Endothelial cell of umbilical vein (primary cell): ENCODE measurements around the gene ENHO. TPM values are rescaled to one million over a fixed set of nuclear protein-coding genes. Genes with fewer than 3 reads are reported as not detected.

Experiments
- BruUV-seq: library from RNA; stranded (reverse); fragments of 400-500 nt; replicated peaks from 2 replicates; lab custom pipeline; 2021; lab: Mats Ljungman, UMichigan
- CTCF ChIA-PET: fragments of 300-600, 350-600 bp; sonication (Branson Sonifier 250); formaldehyde crosslinking; loops from one replicate; lab custom pipeline; 2021; ENCODE audit warnings: antibody characterized with exemption, inconsistent platforms; lab: Charles Lee
- POLR2A ChIA-PET: fragments of 300-600, 350-600 bp; sonication (Branson Sonifier 250); formaldehyde crosslinking; loops from one replicate; lab custom pipeline; 2021; ENCODE audit warnings: antibody characterized with exemption, inconsistent platforms; lab: Charles Lee
- DNase-seq: peaks from one replicate; pipeline ENCODE4 v3.0.0-alpha.2; 2011; ENCODE audit warnings: low read depth, low spot score
- FAIRE-seq: peaks from 2 replicates; lab custom pipeline; 2011; peaks lifted over from hg19 to GRCh38; lab: Jason Lieb, UNC
- H2AFZ ChIP-seq: 2 replicates; pipeline ENCODE4 v1.6.0; 2012; ENCODE audit warnings: low read depth, low read length, control low read depth, inconsistent platforms
- H3K27ac ChIP-seq: 2 replicates; pipeline ENCODE4 v1.5.1; 2011; ENCODE audit warnings: low read depth, mild to moderate bottlenecking, control low read depth, low read length, moderate library complexity; ENCODE audit not compliant: insufficient read depth
- H3K27me3 ChIP-seq, 2 experiments: 2 replicates each; pipeline versions ENCODE4 v1.6.0 to v1.6.1; 2011; ENCODE audit warnings: low read length in 2 of 2, mixed read lengths in 1 of 2; ENCODE audit not compliant: control insufficient read depth in 2 of 2, insufficient read depth in 2 of 2
- H3K36me3 ChIP-seq, 2 experiments: 2 replicates in 1 of 2; 3 replicates in 1 of 2; pipeline ENCODE4 v1.5.1; 2011; ENCODE audit warnings: low read length in 2 of 2, mild to moderate bottlenecking in 1 of 2, moderate library complexity in 1 of 2; ENCODE audit not compliant: control insufficient read depth in 2 of 2, insufficient read depth in 2 of 2; ENCODE audit errors: extremely low read depth in 1 of 2
- H3K4me1 ChIP-seq: 3 replicates; pipeline ENCODE4 v1.5.1; 2011; ENCODE audit warnings: mild to moderate bottlenecking, low read length; ENCODE audit not compliant: control insufficient read depth, insufficient read depth; ENCODE audit errors: extremely low read depth
- H3K4me2 ChIP-seq: 2 replicates; pipeline ENCODE4 v1.6.1; 2011; ENCODE audit warnings: low read length, control low read depth, mixed read lengths; ENCODE audit not compliant: insufficient read depth
- H3K4me3 ChIP-seq, 3 experiments: fragments of 200-600 bp in 1 of 3; sonication (generic), shearing (Covaris generic) in 1 of 3; replicated peaks in 1 of 3; 2 replicates each; pipeline ENCODE4 v1.5.1; 2011 to 2016; ENCODE audit warnings: control low read depth in 3 of 3, low read length in 3 of 3, mild to moderate bottlenecking in 2 of 3, inconsistent platforms in 1 of 3, low read depth in 1 of 3, moderate library complexity in 1 of 3; ENCODE audit not compliant: insufficient read depth in 1 of 3
- H3K79me2 ChIP-seq: 2 replicates; pipeline ENCODE4 v1.6.0; 2012; ENCODE audit warnings: low read length, inconsistent platforms; ENCODE audit not compliant: control insufficient read depth, insufficient read depth
- H3K9ac ChIP-seq: replicated peaks from 2 replicates; pipeline ENCODE3; 2011; ENCODE audit warnings: low read length, control low read depth; ENCODE audit not compliant: insufficient read depth; ENCODE audit errors: extremely low read depth
- H3K9me1 ChIP-seq: replicated peaks from 3 replicates; pipeline ENCODE4 v1.6.0; 2011; ENCODE audit warnings: mild to moderate bottlenecking, low read length; ENCODE audit not compliant: control insufficient read depth, insufficient read depth; ENCODE audit errors: extremely low read depth
- H3K9me3 ChIP-seq: replicated peaks from 2 replicates; pipeline ENCODE4 v1.5.1; 2012; ENCODE audit warnings: low read length, inconsistent platforms; ENCODE audit not compliant: control insufficient read depth, insufficient read depth
- H4K20me1 ChIP-seq: replicated peaks from 2 replicates; pipeline ENCODE3; 2011; ENCODE audit warnings: mild to moderate bottlenecking, low read length; ENCODE audit not compliant: control insufficient read depth, insufficient read depth; ENCODE audit errors: extremely low read depth
- EZH2 ChIP-seq: IDR thresholded peaks from 2 replicates; pipeline ENCODE4 v1.6.1; 2012; ENCODE audit warnings: borderline replicate concordance, low read depth, mild to moderate bottlenecking, moderate library complexity, low read length, inconsistent platforms; ENCODE audit not compliant: severe bottlenecking
- FOS ChIP-seq: IDR thresholded peaks from 2 replicates; pipeline ENCODE4 v1.6.1; 2011; ENCODE audit warnings: mild to moderate bottlenecking, low read length, moderate library complexity, borderline replicate concordance; ENCODE audit not compliant: insufficient read depth
- GATA2 ChIP-seq: IDR thresholded peaks from 2 replicates; pipeline ENCODE4 v1.7.0; 2011; ENCODE audit warnings: low read depth, mild to moderate bottlenecking, moderate library complexity, mixed read lengths, low read length; ENCODE audit not compliant: insufficient read length, insufficient read depth
- JUN ChIP-seq: IDR thresholded peaks from 2 replicates; pipeline ENCODE4 v1.6.1; 2011; ENCODE audit warnings: borderline replicate concordance, low read depth; ENCODE audit not compliant: insufficient read length, insufficient read depth
- MYC ChIP-seq: IDR thresholded peaks from one replicate; pipeline ENCODE4 v1.6.1; 2011; ENCODE audit warnings: mild to moderate bottlenecking, low read depth, low read length
- POLR2A ChIP-seq: IDR thresholded peaks from 2 replicates; pipeline ENCODE4 v1.6.1; 2012; ENCODE audit warnings: low read depth, mild to moderate bottlenecking, control low read depth, low read length
- POLR2AphosphoS5 ChIP-seq: IDR thresholded peaks from 2 replicates; pipeline ENCODE4 v1.6.1; 2012; ENCODE audit warnings: low read depth, mild to moderate bottlenecking, control low read depth, low read length, moderate library complexity; ENCODE audit not compliant: insufficient read depth
- dilution Hi-C: fragments of 300-500 bp; cut with MboI; formaldehyde crosslinking; loops from one replicate; pipeline ENCODE4 v1.15.0; 2019; ENCODE audit warnings: low sequenced_read_pairs; ENCODE audit not compliant: extremely low pct_ligation_motif_present
- intact Hi-C: fragments of 100-400 bp; cut with micrococcal nuclease; formaldehyde crosslinking; loops from one replicate; pipeline ENCODE4 v1.10.0; 2022
- polyA plus RNA-seq, 4 experiments: library from polyadenylated mRNA; depleted of rRNA in 3 of 4; stranded (reverse) in 3 of 4; unstranded in 1 of 4; fragments of >200 nt; gene quantifications; 2 replicates each; pipeline versions ENCODE4 v1.2.1 to v1.2.3, GENCODE V29; 2011 to 2012; ENCODE audit warnings: missing spikeins in 1 of 4
- total RNA-seq: library from RNA; stranded (reverse); gene quantifications from 2 replicates; pipeline ENCODE4 v1.2.3, GENCODE V29; 2021
- TF ChIP-seq, protein P1 (sequence below), 2 donors: IDR thresholded peaks; 1 replicate in 1 of 2; 2 replicates in 1 of 2; pipeline ENCODE4 v1.5.1; 2011; ENCODE audit warnings: low read length in 2 of 2, mild to moderate bottlenecking in 2 of 2, moderate library complexity in 2 of 2, control low read depth in 1 of 2, inconsistent platforms in 1 of 2, low read depth in 1 of 2; ENCODE audit not compliant: insufficient read depth in 1 of 2; ENCODE audit errors: extremely low read depth in 1 of 2
- TF ChIP-seq, protein P2 (sequence below): IDR thresholded peaks from 2 replicates; pipeline ENCODE4 v1.6.1; 2011; ENCODE audit not compliant: insufficient read depth, insufficient read length

The ENHO gene
- total and polyA plus RNA-seq, 2 donors (not counting 3 experiments of a cell fraction or from before 2014, with no cell fraction given): 0.10 TPM; not detected in 1

DNA sequence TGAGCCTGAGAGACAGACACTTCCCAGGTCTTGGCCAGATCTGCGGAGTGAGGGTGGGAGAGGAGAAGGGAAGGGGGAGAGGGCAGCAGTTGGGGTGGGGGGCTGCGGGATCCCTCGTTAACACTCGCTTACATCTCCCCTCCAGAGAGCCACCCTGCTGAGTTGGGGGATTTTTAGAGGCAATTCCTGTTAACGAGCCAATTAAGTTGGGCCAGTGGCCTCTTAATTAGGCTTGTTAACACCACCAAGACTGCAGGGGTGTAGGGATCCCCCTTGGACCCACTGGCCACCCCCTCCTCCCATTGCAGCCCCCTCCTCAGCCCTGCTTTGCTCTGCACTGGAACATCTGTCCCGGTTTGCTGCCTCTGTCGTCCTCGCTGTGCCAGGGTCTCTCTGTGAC lies 43.1 kb upstream of the ENHO start:
- Histone ChIP-seq H3K4me3 (no peak overlapping the region), H3K36me3 (no peaks in the 10 kb centered on the region), H3K27me3 (peaks cover 3 to 14% of the 10 kb centered on the region in 2 experiments), H4K20me1 (no peaks in the 10 kb centered on the region), H3K9me1 (no peaks in the 10 kb centered on the region), H3K79me2 (no peaks in the 10 kb centered on the region), H3K27ac (no peak overlapping the region), H2AFZ (no peak overlapping the region), H3K9me3 (no peaks in the 10 kb centered on the region), H3K9ac (no peak overlapping the region), H3K4me1 (no peaks in the 10 kb centered on the region), H3K4me2 (no peak overlapping the region)
- ChIA-PET POLR2A (no interaction called here), CTCF (interaction anchor here (1.1 to 1.6 kb wide), 2 partner anchors 18 to 26 kb away, joined by 3 to 5 read pairs; no protein-coding TSS in a partner anchor)
- no peak for TF ChIP-seq JUN
- TF ChIP-seq FOS: no peak
- intact Hi-C loops (no loop called here), dilution Hi-C loops (no loop called here)
- no TSS peak for BruUV-seq
- FAIRE-seq: no peak
- no peak for DNase-seq

DNA sequence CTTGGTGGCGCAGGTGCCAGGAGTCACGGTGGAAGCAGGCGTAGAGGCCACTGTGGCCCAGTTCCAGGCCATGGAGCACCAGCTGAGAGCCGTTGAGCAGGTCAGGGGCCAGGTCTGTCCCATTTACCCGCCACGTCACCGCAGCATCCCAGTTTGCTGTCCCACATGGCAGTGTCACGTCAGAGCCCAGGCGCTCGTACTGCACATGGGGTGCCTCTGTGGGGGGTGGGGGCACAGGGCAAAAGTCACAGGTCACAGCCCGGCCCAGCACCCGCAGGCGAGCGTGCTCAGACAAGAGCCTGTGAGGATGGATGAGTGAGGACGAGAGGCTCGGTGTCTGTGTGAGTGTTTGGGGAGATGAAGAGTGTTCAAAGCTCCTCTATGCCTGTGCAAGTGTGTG lies 41.8 kb upstream of the ENHO start:
- ChIA-PET CTCF (interaction anchor here (1.0 to 2.9 kb wide), 3 partner anchors 21 to 161 kb away, joined by 3 to 26 read pairs (median 5); no protein-coding TSS in a partner anchor), POLR2A (no interaction called here)
- Histone ChIP-seq H3K9me1 (no peaks in the 10 kb centered on the region), H3K9me3 (no peaks in the 10 kb centered on the region), H3K79me2 (no peaks in the 10 kb centered on the region), H3K9ac (no peak overlapping the region), H3K4me2 (no peak overlapping the region), H4K20me1 (no peaks in the 10 kb centered on the region), H3K4me1 (no peaks in the 10 kb centered on the region), H2AFZ (no peak overlapping the region), H3K27me3 (peaks cover 12 to 23% of the 10 kb centered on the region in 2 experiments), H3K27ac (no peak overlapping the region), H3K36me3 (no peaks in the 10 kb centered on the region), H3K4me3 (no peak overlapping the region)
- BruUV-seq: no TSS peak
- FAIRE-seq (no peak), DNase-seq (no peak)
- TF ChIP-seq, protein P1, sequence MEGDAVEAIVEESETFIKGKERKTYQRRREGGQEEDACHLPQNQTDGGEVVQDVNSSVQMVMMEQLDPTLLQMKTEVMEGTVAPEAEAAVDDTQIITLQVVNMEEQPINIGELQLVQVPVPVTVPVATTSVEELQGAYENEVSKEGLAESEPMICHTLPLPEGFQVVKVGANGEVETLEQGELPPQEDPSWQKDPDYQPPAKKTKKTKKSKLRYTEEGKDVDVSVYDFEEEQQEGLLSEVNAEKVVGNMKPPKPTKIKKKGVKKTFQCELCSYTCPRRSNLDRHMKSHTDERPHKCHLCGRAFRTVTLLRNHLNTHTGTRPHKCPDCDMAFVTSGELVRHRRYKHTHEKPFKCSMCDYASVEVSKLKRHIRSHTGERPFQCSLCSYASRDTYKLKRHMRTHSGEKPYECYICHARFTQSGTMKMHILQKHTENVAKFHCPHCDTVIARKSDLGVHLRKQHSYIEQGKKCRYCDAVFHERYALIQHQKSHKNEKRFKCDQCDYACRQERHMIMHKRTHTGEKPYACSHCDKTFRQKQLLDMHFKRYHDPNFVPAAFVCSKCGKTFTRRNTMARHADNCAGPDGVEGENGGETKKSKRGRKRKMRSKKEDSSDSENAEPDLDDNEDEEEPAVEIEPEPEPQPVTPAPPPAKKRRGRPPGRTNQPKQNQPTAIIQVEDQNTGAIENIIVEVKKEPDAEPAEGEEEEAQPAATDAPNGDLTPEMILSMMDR (IDR thresholded peaks at IDR 0.05; ENCODE audit: extremely low read depth in 1 of 2, insufficient read depth in 1 of 2, low read depth in 1 of 2, low read length in 2 of 2): no peak
- TF ChIP-seq, protein P2, sequence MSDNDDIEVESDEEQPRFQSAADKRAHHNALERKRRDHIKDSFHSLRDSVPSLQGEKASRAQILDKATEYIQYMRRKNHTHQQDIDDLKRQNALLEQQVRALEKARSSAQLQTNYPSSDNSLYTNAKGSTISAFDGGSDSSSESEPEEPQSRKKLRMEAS: no peak
- TF ChIP-seq POLR2AphosphoS5 (no peak), POLR2A (no peak), MYC (no peak), EZH2 (no peak), GATA2 (no peak), JUN (no peak), FOS (no peak)
- dilution Hi-C loops: no loop called here
- intact Hi-C loops: no loop called here
